Stimulated activated CD8-positive, alpha-beta memory T cell treated with anti-CD3 and anti-CD28 coated beads, Interleukin-15, amount 100 ng/mL, for 24 hours (primary cell): ENCODE results near the gene AP1M2.
A peak's percentile ranks its signal among the peaks of the same experiment; 100 is the strongest.
"Not testable (repeated sequence)": the region's sequence is repeated elsewhere in the genome, so short reads cannot be mapped to it uniquely, and the experiment has no call there.

Source experiments
- DNase-seq: peaks from one replicate; pipeline ENCODE4 v3.0.0-alpha.2; 2020; ENCODE audit warnings: low read depth

The AP1M2 gene

DNA sequence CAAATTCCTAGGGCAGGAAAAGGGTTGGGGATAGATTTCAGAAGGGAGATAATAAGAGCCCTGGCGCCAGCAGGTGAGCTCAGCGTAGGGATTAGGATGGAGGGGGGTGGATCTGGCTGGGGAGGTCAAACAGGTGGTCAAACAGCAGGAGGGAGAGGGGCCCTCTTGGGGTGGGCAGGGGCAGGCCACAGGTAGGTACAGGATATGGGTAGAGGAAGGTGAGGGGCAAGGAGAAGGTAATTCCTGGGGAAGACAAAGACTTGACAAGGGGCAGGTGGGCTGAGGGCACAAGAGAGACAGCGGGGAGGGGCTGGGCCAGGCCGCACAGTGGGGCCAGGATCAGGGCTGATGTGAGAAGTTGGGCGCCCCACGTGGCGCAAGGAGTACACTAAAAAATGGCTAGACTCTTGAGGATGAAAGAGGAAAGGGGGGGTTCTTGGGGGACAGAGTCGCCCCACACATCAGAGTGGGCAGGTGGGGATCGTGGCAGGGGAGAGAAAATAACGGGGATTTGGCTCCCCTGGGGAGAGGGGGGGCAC, 22.0 kb downstream of the AP1M2 start:
- no peak for DNase-seq

- DNase-seq: no peak
These were observed 24.5 kb downstream of the AP1M2 start for GRCh38 chr19:10562609-10563008.

- no peak for DNase-seq
These were observed 27.0 kb downstream of the AP1M2 start for GRCh38 chr19:10560154-10560553.

DNA sequence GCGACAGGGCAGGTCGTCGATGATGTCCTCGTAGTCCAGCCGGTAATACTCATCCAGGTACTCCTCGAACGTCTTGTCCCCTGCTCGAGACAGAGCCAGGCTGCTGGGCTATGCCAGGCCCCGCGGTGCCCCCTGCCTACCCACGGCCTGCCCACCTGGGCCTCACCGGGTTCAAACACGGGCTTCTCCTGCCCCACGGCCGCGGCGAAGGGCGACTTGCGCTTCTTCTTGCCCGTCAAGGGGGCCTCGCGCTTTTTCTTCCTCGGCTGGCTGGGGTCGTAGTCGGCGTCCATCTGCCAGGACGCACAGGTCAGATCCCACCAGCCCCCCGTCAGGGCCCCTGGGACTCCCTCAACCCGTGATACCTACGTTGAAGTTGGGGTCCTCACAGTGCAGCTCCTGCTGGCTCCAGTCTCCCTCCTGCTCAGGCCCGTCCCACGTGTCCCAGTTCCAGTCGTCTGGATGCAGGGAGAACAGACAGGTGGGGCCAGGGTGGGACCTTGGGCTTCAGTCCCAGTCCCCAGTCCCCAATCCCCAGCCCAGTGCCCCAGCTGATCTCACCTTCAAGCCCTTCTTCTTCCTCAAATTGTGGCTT, 29.4 kb downstream of the AP1M2 start:
- DNase-seq: no peak

- DNase-seq: no peak
These were observed 31.5 kb downstream of the AP1M2 start for GRCh38 chr19:10555610-10555973.

DNA sequence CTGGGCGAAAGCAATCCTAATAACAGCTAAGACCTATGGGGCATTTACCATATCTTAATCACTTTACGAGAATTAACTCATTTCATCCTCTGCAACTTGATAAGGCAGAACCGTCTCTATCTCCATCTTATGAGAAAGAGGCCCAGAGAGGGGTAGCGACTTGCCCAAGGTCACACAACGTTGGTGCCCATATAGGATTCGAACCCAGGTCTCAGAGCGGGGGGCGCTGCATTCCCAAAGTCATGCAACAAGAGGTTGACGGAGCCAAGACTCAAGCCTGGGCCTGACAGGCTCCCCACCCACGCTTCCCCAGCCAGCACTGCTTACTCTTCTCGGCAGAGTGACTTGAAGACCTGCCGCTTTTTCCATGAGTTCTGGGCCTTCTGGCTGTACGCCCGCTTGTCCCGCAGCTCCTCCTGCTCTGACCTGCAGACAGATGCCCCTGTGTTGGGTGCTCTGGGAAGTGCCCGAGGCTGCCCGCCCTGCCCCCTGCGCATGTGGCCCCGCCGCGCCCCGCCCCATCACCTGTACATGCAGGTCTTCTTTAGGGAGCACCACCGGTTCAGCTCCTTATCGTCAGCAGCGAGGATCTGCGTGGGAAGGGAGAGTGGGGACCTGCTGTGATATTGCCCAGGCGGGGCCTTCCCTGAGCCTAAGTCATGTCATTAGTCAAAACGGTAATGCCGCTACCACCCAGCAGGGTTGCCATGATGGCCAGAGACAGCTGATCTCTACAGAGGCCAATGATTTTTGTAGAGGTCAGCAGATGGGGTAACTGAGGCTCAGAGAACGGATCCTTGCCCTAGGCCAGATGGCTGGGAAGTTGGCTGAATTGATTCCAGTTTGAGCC, 32.1 kb downstream of the AP1M2 start:
- no peak for DNase-seq

GRCh38 chr19:10553943-10554381, 33.1 kb downstream of the AP1M2 start:
- no peak for DNase-seq

- DNase-seq: no peak
These were observed 33.9 kb downstream of the AP1M2 start for GRCh38 chr19:10553087-10553667.

GRCh38 chr19:10552510-10553053, 34.5 kb downstream of the AP1M2 start:
- no peak for DNase-seq

- no peak for DNase-seq
These were observed 35.3 kb downstream of the AP1M2 start for GRCh38 chr19:10551698-10552301.

DNA sequence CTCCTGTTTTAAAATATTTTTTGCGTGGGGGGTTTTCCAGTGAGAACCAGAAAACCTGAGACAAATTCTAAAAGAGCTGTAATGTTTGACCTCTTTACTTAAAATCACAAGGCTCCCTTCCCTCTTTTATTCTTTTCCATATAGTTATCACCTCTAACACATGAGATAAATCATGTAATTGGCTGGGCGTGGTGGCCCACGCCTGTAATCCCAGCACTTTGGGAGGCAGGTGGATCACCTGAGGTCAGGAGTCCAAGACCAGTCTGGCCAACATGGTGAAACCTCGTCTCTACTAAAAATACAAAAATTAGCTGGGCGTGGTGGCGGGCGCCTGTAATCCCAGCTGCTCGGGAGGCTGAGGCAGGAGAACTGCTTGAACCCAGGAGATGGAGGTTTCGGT, 36.1 kb downstream of the AP1M2 start:
- not testable (repeated sequence) for DNase-seq

DNA sequence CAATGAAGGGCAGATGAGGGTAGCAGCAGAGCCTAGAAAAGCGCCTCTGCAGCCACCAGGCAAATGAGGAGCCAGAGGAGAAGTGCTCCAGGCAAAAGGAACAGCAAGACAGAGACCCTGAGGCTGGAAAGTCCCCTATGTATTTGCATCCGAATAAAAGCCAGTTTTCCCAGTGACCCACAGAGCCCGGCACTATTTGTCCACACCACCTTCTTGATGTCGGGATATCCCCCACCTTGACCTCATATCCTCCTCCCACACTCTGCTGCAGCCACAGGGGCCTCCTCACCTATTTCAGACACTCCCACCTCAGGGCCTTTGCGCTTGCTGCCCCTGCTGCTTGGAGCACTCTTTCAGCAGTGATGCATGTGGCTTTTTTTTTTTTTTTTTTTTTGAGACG, 36.8 kb downstream of the AP1M2 start:
- DNase-seq: no peak

GRCh38 chr19:10549733-10550132, 37.4 kb downstream of the AP1M2 start:
- no peak for DNase-seq

- DNase-seq: no peak
These were observed 38.3 kb downstream of the AP1M2 start for GRCh38 chr19:10548746-10549276.

DNA sequence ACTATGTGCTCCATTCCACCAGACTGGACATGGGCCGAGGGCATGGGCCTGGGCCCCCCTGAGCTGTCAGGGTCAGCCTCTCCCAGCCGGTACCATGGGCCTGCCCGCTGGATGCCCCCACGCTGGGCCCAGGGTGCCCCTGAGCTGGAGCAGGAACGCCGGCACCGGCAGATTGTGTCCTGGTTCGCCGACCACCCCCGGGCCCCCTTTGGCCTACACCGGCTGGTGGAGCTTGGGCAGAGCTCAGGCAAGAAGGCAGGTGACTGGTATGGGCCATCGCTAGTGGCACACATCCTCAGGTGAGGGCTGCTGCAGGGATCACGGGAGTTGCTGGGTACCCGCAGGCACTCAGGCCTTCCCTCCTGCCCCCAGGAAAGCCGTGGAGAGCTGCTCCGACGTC, 40.3 kb downstream of the AP1M2 start:
- DNase-seq: no peak

GRCh38 chr19:10544753-10545251, 42.3 kb downstream of the AP1M2 start:
- DNase-seq: no peak

- DNase-seq: no peak
These were observed 42.8 kb downstream of the AP1M2 start for GRCh38 chr19:10544242-10544752.

DNA sequence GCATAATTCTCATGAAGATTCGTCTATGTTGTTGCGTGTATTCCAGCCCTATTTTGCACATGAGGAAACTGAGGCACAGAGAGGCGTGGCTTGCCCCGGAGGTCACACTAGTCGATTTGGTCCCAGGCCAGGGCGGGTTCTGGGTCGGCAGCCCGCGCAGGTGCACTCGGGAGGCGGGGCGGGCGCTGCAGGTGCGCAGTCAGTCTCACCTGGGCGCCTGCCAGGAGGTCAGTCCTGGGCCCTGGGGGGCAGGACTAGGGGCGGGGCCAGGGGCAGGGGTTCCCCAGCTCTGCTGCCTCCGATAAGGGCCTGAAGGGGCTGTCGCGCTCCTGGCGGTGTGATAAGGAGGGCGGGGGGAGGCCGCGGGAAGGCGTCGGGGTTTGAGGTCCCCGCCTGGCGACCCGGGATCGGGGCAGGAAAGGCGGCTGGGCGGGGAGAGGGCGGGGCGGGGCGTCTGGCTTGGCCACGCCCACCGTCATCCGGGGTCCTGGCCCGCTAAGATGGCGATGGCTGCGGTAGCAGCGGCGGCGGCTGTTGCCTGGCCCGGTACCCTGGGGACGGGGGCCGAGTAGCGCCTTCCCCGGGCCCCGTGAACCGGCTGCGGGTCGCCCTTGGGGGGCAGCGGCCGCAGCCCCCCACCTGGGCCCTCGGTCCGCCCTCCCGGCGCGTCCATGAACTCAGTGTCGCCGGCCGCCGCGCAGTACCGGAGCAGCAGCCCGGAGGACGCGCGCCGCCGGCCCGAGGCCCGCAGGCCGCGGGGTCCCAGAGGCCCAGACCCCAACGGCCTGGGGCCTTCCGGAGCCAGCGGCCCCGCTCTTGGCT, 43.5 kb downstream of the AP1M2 start, which contains the start of gene ATG4D:
ATG4D (plus strand) TSS at position 485 of the 822 bp plus-strand sequence; CDS start at position 672, 187 bp downstream.
- peak; percentile 77 for DNase-seq

DNA sequence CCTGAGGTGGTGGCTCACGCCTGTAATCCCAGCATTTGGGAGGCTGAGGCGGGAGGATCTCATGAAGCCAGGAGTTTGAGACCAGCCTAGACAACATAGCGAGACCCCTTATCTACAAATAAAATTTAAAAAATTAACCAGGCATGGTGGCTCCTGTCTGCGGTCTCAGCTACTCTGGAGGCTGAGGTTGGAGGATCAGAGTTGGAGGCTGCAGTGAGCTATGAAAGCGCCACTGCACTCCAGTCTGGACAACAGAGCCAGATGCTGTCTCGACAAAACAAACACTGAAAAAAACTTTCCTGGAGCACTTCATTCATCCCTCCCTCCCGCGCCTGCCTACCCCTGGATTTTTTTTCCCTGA, 44.1 kb downstream of the AP1M2 start:
- no peak for DNase-seq

DNA sequence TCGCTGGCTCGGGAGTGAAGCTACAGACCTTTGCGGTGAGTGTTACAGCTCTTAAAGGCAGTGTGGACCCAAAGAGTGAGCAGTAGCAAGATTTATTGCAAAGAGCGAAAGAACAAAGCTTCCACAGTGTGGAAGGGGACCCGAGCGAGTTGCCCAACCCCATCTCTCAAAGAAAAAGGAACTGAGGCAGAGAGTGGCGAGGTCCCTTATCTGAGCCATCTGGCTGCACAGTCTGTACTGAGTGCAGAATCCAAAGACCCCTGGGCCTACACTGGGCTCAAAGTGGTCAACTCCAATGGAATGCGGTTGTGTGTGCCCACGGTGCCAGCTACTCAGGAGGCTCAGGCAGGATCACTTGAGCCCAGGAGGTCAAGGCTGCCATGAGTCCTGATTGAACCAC, 48.1 kb downstream of the AP1M2 start:
- DNase-seq: not testable (repeated sequence)
